ENCODE measurements around the gene SH3RF1.

Gene SH3RF1

DNA sequence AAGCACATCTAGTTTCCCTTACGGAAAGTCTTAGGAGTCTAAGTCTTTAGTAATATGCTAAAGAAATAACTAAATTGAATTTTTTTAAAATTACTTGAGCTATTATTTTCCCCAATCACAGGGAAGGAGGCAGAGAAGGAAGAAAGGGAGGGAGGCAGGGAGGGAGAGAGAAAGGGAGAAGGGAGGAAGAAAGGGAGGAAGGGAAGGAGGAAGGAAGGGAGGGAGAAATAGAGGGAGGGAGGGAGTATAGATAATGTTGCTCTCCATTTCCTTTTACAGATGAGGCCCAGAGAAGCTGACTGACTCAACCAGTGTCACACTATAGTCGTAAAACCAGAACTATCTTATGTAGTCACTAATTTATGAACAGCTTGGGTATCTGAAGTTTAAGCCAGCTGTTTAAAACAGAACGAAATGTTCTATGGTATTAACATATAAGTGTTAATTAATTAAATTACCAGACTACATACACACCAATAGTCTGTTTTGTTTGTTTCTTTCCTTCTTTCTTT lies 14.6 kb downstream of the SH3RF1 start:
- TF ChIP-seq, protein P1, sequence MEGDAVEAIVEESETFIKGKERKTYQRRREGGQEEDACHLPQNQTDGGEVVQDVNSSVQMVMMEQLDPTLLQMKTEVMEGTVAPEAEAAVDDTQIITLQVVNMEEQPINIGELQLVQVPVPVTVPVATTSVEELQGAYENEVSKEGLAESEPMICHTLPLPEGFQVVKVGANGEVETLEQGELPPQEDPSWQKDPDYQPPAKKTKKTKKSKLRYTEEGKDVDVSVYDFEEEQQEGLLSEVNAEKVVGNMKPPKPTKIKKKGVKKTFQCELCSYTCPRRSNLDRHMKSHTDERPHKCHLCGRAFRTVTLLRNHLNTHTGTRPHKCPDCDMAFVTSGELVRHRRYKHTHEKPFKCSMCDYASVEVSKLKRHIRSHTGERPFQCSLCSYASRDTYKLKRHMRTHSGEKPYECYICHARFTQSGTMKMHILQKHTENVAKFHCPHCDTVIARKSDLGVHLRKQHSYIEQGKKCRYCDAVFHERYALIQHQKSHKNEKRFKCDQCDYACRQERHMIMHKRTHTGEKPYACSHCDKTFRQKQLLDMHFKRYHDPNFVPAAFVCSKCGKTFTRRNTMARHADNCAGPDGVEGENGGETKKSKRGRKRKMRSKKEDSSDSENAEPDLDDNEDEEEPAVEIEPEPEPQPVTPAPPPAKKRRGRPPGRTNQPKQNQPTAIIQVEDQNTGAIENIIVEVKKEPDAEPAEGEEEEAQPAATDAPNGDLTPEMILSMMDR (IDR thresholded peaks at IDR 0.05; ENCODE audit: low read depth, low read length), result no peak
- DNase-seq (ENCODE audit: extremely low read depth, low read depth), result no peak

DNA sequence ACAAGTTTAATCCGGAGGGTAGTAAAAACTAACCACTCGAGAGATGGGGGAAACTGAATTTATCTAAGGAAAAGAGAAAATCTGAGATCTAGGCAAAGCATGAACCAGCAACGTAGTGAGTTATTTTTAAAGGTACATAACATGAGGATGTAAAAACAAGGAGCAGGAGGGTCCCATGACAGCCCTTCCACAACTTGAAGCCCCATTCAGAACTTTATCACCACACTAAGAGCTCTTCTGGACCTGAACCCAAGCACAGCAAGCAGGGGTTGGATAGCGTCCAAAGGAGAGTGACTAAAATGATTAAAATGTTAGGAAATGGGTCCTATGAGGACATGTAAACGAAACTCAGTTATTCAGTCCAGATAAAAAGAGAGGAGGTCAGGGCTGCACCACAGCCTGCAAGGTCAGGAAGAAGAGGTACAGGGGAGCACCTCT lies 16.2 kb downstream of the SH3RF1 start:
- TF ChIP-seq, protein P1 (IDR thresholded peaks at IDR 0.05; ENCODE audit: low read depth, low read length), result no peak
- no peak for DNase-seq (ENCODE audit: extremely low read depth, low read depth)

DNA sequence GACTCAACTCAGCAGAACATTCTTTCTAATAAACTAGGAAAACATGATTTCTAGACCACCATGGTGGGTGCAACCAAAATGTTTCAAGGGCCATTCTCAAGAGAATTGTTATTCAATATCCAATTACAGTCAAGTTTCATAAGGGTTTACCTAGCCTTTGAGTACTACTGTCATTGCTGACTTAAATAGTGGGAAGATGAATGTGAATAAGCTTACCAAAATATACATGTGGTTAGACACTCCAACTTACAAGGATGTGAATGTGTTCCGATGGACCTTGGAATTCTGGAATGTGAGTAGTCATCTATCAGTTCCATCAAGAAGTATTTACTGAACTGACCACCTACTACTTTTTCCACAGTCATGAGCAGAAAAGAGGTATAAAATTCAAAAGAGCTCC lies 16.9 kb downstream of the SH3RF1 start:
- no peak for DNase-seq (ENCODE audit: extremely low read depth, low read depth)
- TF ChIP-seq, protein P1 (IDR thresholded peaks at IDR 0.05; ENCODE audit: low read depth, low read length), result no peak

DNA sequence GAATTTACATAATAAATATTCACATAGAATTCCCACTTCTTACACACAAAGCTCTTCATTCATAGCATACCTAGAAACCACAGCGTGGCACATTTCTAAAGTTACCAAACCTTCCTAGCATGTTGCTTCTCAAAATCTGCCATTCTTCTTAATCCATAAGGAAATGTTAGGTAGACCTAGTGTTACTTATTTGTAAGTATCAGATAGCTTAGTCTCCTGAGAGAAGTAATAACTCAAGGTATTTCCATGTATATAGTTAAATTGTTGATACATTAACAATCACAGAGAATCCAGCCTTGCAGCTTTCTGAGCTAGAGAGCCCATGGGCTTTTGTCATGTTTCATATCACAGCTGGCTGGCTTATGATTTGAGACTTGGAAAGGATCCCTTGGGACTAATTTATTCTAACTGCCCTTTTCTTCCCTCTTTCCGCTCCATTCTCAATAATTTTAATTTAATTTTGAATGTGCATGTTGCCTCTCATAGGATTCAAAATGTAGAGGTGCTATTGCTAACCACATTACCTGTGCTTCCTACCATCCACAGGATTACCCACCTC lies 17.6 kb downstream of the SH3RF1 start:
- TF ChIP-seq, protein P1 (IDR thresholded peaks at IDR 0.05; ENCODE audit: low read depth, low read length), result no peak

DNA sequence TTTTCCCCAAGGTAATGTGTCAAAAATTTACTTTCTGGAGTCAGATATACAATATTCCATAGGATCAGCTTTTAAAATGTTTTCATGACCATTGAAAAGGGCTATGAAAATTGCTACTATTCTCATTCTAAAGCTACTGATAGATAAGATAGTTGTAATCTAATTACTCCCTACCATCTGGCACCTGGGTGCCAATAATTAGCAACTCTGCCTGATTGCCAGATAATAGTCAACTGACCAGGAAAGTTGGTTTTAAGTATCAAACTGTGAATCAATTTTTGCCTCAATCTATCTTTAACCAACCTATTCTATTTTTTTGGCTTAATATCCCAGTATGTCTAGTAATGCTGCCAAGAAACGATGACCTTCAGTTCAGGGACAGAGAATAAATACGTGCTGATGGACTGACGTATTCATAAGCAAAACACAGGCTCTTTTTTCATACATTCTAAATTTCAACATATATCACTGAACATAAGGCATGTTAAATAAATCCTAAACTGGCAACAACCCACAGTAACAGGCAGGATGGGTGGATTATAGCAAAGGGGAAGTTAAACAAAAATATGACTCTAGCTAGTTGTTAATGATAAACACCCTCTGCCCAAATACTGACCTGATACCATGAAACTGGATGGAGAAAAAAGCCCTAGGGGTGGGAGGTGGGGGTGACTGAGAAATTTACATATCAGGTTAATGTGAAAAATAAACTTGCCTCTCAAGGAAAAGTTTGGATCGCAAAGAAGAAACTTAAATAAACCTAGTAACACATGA lies 18.2 kb downstream of the SH3RF1 start:
- TF ChIP-seq, protein P1 (IDR thresholded peaks at IDR 0.05; ENCODE audit: low read depth, low read length), result no peak
- DNase-seq (ENCODE audit: extremely low read depth, low read depth), result no peak

More for the DNA sequence above, 17.6 kb downstream of the SH3RF1 start:
- DNase-seq (ENCODE audit: extremely low read depth, low read depth), result no peak

DNA sequence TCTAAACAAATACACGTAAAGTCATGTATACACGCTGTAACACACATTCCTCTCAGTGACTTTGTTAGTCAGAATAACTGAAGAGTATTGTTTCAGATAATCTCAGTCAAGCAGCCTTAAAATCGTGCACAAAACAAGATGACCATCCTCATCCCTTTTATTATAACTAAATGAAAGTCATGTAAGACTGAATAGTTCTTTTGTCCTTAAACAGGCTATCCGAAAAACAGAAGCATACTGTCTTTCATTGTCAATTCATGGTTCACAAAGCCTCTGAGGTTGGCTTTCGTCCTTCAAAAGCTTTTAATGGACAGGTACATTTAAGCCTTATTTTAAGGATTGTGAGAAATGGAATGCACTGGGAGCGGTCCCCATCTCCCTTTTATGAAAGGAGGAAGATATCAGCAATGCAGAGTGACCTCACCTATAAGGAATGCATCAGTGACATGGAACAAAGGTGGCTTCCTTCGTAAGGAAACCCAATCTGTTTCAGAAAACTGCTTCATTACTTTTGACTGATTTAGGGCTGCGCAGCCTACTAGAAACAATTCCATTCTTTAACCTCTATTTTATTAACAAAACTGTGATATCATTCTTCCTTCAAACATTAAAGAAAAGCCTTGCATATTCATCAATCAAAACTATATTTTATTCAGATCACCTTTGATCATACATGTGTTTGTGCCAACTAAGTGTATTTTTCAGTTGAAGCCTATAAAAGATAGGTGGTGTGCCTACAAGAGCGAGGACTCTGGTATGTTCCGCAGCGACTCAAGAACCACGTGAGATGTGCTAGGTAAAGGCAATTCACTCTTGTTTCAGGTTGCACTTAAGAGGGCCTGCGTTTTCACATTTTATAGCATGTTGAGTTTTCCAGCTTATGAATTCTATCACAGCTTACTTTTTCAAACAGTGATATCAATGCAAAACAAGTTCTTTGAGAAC lies 19.2 kb downstream of the SH3RF1 start:
- TF ChIP-seq, protein P1 (IDR thresholded peaks at IDR 0.05; ENCODE audit: low read depth, low read length), result no peak
- no peak for DNase-seq (ENCODE audit: extremely low read depth, low read depth)
